Choroid plexus epithelial cell (primary cell): ENCODE data around the gene ARMH3.

Source experiments
- DNase-seq: peaks from one replicate; pipeline ENCODE4 v3.0.0-alpha.2; 2010; ENCODE audit warnings: low read depth
- H3K4me3 ChIP-seq: 2 replicates; pipeline ENCODE4 v1.5.1; 2011; ENCODE audit warnings: low read depth, mild to moderate bottlenecking, control low read depth, low read length, moderate library complexity
- TF ChIP-seq, protein P1 (sequence below): conservative IDR thresholded peaks from 2 replicates; pipeline ENCODE4 v1.5.1; 2011; ENCODE audit warnings: low read depth, mild to moderate bottlenecking, control low read depth, inconsistent platforms, low read length, moderate library complexity

ARMH3 gene

DNA sequence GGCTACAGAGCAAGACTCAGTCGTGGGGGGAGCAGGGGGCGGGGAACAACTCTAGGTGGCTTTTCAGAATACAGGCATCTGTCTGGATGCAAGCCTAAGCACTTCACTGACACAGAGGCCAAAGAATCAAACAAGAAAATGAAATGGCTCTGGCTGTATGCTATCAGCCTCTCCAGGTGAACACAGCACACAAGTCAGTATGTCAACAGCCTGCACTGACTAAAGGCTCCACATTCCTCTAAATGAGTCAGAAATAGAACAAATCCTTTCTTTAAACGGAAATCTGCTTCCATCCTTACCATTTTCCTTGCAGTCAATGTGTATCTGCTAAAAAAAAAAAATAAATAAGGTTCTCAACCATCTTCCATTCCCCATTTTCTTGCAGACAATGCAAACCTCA is 88.3 kb downstream of the ARMH3 start:
- TF ChIP-seq, protein P1, sequence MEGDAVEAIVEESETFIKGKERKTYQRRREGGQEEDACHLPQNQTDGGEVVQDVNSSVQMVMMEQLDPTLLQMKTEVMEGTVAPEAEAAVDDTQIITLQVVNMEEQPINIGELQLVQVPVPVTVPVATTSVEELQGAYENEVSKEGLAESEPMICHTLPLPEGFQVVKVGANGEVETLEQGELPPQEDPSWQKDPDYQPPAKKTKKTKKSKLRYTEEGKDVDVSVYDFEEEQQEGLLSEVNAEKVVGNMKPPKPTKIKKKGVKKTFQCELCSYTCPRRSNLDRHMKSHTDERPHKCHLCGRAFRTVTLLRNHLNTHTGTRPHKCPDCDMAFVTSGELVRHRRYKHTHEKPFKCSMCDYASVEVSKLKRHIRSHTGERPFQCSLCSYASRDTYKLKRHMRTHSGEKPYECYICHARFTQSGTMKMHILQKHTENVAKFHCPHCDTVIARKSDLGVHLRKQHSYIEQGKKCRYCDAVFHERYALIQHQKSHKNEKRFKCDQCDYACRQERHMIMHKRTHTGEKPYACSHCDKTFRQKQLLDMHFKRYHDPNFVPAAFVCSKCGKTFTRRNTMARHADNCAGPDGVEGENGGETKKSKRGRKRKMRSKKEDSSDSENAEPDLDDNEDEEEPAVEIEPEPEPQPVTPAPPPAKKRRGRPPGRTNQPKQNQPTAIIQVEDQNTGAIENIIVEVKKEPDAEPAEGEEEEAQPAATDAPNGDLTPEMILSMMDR = no peak
- DNase-seq = peak; percentile 54
- H3K4me3 ChIP-seq = no peak overlapping the region

- TF ChIP-seq, protein P1 = no peak
- DNase-seq = no peak
- no peak overlapping the region for H3K4me3 ChIP-seq
These were observed 88.9 kb downstream of the ARMH3 start for GRCh38 chr10:101967119-101967518.

DNA sequence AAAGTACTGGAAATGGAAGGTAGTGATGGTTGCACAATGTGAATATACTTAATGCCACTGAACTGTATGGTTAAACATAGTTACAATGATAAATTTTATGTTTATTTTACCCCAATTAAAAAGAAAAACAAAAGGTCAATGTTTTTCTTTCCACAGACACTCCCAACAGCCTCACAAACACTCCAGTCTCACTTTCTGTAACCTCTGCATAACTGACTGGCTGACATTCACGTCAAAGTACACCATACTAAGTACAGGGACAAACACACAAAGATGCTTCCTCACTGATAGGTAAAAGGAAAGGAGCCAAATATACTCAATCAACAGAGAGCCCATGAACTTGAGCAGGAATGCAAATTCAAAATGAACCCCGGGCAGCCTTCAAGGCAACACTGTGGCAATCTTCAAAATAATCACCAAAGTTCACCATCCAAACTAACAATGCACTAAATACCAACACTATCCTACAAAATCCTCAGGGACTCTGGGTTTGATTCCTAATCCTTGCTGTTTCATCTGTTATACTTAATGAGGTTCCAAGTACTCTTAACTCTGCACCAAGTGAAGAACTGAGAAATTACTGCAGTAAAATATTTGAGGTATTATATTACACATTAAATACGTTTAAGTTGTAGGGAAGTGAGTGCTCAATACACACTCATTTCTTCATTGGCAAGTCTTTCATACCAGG is 90.8 kb downstream of the ARMH3 start:
- no peak overlapping the region for H3K4me3 ChIP-seq
- no peak for DNase-seq
- TF ChIP-seq, protein P1 = no peak

- peak; percentile 25 for DNase-seq
- TF ChIP-seq, protein P1 = no peak
- H3K4me3 ChIP-seq = no peak overlapping the region
These were observed 94.1 kb downstream of the ARMH3 start for GRCh38 chr10:101961591-101962498.

DNA sequence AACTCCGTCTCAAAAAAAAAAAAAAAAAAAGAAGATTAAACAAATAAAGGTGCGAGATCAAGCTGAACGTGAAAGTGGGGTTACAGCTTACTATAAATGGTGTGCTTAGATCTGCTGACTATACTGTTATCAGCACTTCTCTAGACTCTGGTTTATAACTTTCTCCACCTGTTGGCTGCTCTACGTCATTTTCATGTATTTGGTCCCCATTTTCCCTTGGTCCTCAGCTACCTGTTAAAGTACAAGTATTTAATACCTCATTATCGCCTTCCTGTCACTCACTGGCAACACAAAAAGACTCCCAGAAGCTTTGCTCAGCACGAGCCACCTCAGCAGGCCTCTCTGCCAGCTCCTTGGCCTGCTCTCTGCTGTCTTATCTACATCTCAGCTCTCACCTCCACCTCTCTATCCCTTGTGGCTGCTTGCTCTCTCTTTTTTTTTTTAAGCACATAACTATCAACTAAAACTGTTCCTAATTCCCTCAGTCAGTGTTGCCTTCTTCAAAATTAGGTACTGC is 95.0 kb downstream of the ARMH3 start:
- no peak overlapping the region for H3K4me3 ChIP-seq
- DNase-seq = no peak
- TF ChIP-seq, protein P1 = no peak

- DNase-seq = no peak
- TF ChIP-seq, protein P1 = no peak
- no peak overlapping the region for H3K4me3 ChIP-seq
These were observed 96.5 kb downstream of the ARMH3 start for GRCh38 chr10:101959346-101959916.
